Measurements from ENCODE around the gene DNAH10. TPM values are rescaled to one million over a fixed set of nuclear protein-coding genes. Genes with fewer than 3 reads are reported as not detected.

Gene DNAH10
- total and polyA plus RNA-seq, 2 of the 4 experiments (the other 2 are of a cell fraction) = 0.18 to 0.22 TPM

- POLR2A ChIA-PET (ENCODE audit: unreplicated experiment) = no interaction called here
- no peak for TF ChIP-seq CHD1 (IDR thresholded peaks at IDR 0.05; ENCODE audit: low read depth, low read length)
- TF ChIP-seq MXI1 (IDR thresholded peaks at IDR 0.05; ENCODE audit: borderline replicate concordance, low read depth, low read length) = no peak
- peak; percentile 83 for TF ChIP-seq CEBPB (IDR thresholded peaks at IDR 0.05; ENCODE audit: low read depth, low read length)
- peak; percentile 26; the same call in 1 of the 2 replicates for TF ChIP-seq FOS (IDR thresholded peaks at IDR 0.05; ENCODE audit: low read depth, low read length)
- peak; percentile 30; the same call in 1 of the 2 replicates for TF ChIP-seq USF2 (IDR thresholded peaks at IDR 0.05; ENCODE audit: low read depth, low read length)
- TF ChIP-seq SMC3 (IDR thresholded peaks at IDR 0.05; ENCODE audit: low read depth, low read length) = peak; percentile 64
- TF ChIP-seq MAZ (IDR thresholded peaks at IDR 0.05; ENCODE audit: borderline replicate concordance, low read depth, low read length) = no peak
- TF ChIP-seq BHLHE40 (IDR thresholded peaks at IDR 0.05; ENCODE audit: low read depth, low read length) = no peak
- peak; percentile 78 for TF ChIP-seq CTCF (conservative IDR thresholded peaks at IDR 0.05; ENCODE audit: low read depth, low read length)
- peak; percentile 53 for TF ChIP-seq RAD21 (IDR thresholded peaks at IDR 0.05; ENCODE audit: low read length)
- TF ChIP-seq RFX5 (IDR thresholded peaks at IDR 0.05; ENCODE audit: low read depth, low read length) = no peak
- no peak for TF ChIP-seq NFE2L2 (IDR thresholded peaks at IDR 0.05; ENCODE audit: low read depth, low read length)
- no peak for TF ChIP-seq MAFK (IDR thresholded peaks at IDR 0.05; ENCODE audit: low read depth, low read length)
- TF ChIP-seq POLR2A (IDR thresholded peaks at IDR 0.05; ENCODE audit: low read depth, low read length) = no peak
- TF ChIP-seq ELK1 (IDR thresholded peaks at IDR 0.05; ENCODE audit: borderline replicate concordance, low read depth, low read length) = no peak
- TF ChIP-seq RCOR1 (IDR thresholded peaks at IDR 0.05; ENCODE audit: insufficient replicate concordance, low read length) = no peak
These were observed 143.3 kb downstream of the DNAH10 start for GRCh38 chr12:123905319-123905925.

More at GRCh38 chr12:123905319-123905925, 143.3 kb downstream of the DNAH10 start:
- no CpG with 5 or more reads among the region's 9 CpGs for WGBS, 2 experiments (ENCODE audit: extremely low coverage in 2 of 2, insufficient read length in 1 of 2)
- no peak overlapping the region for H2BK5ac ChIP-seq (ENCODE audit: low read depth, low read length, poor library complexity, severe bottlenecking)
- no peak overlapping the region for H3K23ac ChIP-seq (ENCODE audit: low read depth, low read length)
- H4K91ac ChIP-seq (ENCODE audit: insufficient read depth, low read depth, low read length) = no peak overlapping the region
- no peak overlapping the region for H2AFZ ChIP-seq (replicated peaks; ENCODE audit: low read length, poor library complexity)
- CTCF ChIA-PET = interaction anchor here (0.6 to 1.5 kb wide), 12 partner anchors 11 to 108 kb away, joined by 3 to 6 read pairs (median 3); no protein-coding TSS in a partner anchor
- intact Hi-C loops (cut with micrococcal nuclease) (loop anchor here (1.0 to 5.0 kb wide), 3 partner anchors 65 to 127 kb away; no protein-coding TSS in a partner anchor), in situ Hi-C loops (cut with MboI; ENCODE audit: low sequenced_read_pairs) (no loop called here), dilution Hi-C loops (cut with HindIII; ENCODE audit: low sequenced_read_pairs, unreplicated experiment) (no loop called here)
- no TSS peak for BruUV-seq (replicated peaks)
- no peak overlapping the region for H2BK20ac ChIP-seq (ENCODE audit: low read depth, low read length)
- no peak overlapping the region for H3K9ac ChIP-seq (ENCODE audit: low read depth, low read length)
- H4K8ac ChIP-seq (ENCODE audit: low read depth in 2 of 2, low read length in 2 of 2) = no peak overlapping the region
- H3K4me1 ChIP-seq (ENCODE audit: control insufficient read depth, insufficient read depth, low read length) = peaks cover 8% of the 10 kb centered on the region
- H3K14ac ChIP-seq (replicated peaks; ENCODE audit: low read depth, low read length) = no peak overlapping the region
- no peaks in the 10 kb centered on the region for H3K36me3 ChIP-seq (ENCODE audit: control insufficient read depth, insufficient read depth, low read length)
- no peaks in the 10 kb centered on the region; the same call in 1 of the 2 replicates for H3K27me3 ChIP-seq (ENCODE audit: control insufficient read depth, insufficient read depth, low read length)
- no peak overlapping the region for H3K56ac ChIP-seq (ENCODE audit: extremely low read depth, insufficient read depth, low read length)
- H2AK9ac ChIP-seq (replicated peaks; ENCODE audit: low read depth, low read length, poor library complexity) = no peak overlapping the region
- H3K4me3 ChIP-seq (ENCODE audit: insufficient read depth, low read depth, low read length) = no peak overlapping the region
- no peaks in the 10 kb centered on the region for H3K9me3 ChIP-seq (ENCODE audit: control insufficient read depth, insufficient read depth, low read length)
- peak; percentile 63 for ATAC-seq (ENCODE audit: low read depth)
- no peak overlapping the region for H2AK5ac ChIP-seq (ENCODE audit: low read depth, low read length)
- H3K79me1 ChIP-seq (ENCODE audit: low read depth in 1 of 2, low read length in 2 of 2) = no peaks in the 10 kb centered on the region
- no peaks in the 10 kb centered on the region; the same call in 1 of the 2 replicates for H3K9me1 ChIP-seq (ENCODE audit: insufficient read depth, low read length)
- H2BK120ac ChIP-seq (ENCODE audit: low read depth, low read length) = no peak overlapping the region
- H4K20me1 ChIP-seq (ENCODE audit: insufficient read depth, low read length) = no peaks in the 10 kb centered on the region
- H3K4me2 ChIP-seq (ENCODE audit: low read depth, low read length) = no peak overlapping the region
- H4K5ac ChIP-seq (ENCODE audit: low read depth, low read length) = no peak overlapping the region
- no peak overlapping the region for H3K27ac ChIP-seq (ENCODE audit: insufficient read depth, low read length)
- no peak overlapping the region for H3K4ac ChIP-seq (ENCODE audit: low read depth, low read length)
- H2BK15ac ChIP-seq (ENCODE audit: low read depth, low read length) = no peak overlapping the region
- H3K18ac ChIP-seq (ENCODE audit: low read depth, low read length) = no peak overlapping the region
- peak; percentile 81 for DNase-seq
